Measurements from ENCODE around the gene EIF4E1B. TPM values are rescaled to one million over a fixed set of nuclear protein-coding genes. Genes with fewer than 3 reads are reported as not detected.

EIF4E1B gene
- polyA plus RNA-seq, 2 of the 4 experiments (the other 2 are of a cell fraction), result not detected

DNA sequence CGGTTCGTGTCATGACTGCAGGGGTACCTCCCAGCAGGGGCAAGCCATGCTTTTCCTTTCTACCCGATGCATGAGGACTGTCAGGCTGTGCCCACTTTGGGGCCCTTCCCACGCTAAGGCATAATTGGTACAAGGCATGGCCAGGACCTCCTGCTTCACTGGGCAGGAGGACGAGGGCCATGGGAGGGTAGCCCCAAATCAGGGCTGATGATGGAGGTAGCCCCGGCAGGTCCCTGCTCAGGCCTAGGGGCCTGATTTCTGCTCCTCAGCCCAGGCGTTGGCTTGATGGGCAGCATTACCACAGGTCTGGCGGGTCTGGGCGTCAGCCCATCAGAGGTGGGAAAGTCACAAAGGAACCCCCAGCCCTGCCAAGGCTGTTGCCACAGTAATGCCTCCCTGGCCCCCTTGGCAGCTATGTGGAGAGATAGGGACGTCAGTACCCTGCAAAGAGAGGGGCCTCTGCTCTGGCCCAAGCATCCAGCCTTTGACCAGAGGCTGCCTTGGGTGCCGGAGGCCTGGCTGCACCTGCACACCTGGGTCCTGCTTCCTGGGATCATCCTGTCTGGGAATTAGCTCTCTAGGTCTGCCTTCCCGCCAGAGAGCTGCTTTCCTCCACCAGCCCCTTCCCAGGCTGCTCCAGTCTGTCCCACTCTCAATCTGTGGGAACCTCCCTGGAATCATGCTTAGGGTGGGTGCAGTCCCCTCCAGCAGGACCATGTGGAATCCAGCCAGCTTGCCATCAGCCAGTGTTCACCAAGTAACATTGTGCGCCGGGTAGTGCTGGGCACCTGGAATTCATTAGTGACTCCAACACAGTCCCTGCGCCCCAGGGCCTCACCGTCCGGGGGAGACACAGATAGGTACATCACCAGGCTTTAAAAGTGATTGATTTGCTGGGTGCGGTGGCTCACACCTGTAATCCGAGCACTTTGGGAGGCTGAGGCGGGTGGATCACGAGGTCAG lies 32.2 kb downstream of the EIF4E1B start:
- FAIRE-seq, result no peak
- TF ChIP-seq NR3C1 (IDR thresholded peaks at IDR 0.05), result no peak
- TF ChIP-seq, protein P1, sequence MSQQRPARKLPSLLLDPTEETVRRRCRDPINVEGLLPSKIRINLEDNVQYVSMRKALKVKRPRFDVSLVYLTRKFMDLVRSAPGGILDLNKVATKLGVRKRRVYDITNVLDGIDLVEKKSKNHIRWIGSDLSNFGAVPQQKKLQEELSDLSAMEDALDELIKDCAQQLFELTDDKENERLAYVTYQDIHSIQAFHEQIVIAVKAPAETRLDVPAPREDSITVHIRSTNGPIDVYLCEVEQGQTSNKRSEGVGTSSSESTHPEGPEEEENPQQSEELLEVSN (IDR thresholded peaks at IDR 0.05; ENCODE audit: borderline replicate concordance, low read depth), result no peak

DNA sequence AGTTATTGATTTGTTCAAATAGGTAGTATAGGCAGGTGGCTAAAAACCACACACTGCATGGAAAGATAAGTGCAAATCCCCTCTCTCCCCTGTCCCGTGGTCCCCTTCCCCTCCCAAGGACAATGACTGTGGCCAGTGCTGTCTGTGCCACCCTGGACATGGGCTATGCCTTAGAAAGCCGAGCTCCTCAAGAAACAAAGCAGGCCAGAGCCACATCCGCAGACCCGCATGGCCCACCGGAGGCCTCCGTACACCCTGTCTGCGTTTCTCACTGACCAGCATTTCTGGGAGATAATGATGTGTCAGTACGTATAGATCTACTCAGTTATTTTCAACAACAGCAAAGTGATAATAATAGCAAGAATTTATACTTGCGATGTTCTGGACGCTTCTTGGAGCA lies 33.1 kb downstream of the EIF4E1B start:
- 64% methylated on average over 10 of the region's 10 CpGs for WGBS (ENCODE audit: missing lambda C conversion rate)
- CTCF ChIA-PET, result interaction anchor here (1.0 to 2.0 kb wide), 3 partner anchors 14 to 295 kb away, joined by 3 to 5 read pairs (median 4); no protein-coding TSS in a partner anchor
- FAIRE-seq (no peak), ATAC-seq (no peak), DNase-seq (ENCODE audit: low read depth in 1 of 2, low spot score in 1 of 2) (no peak)
- Histone ChIP-seq H3K4me2 (no peak overlapping the region), H3K4me1 (no peaks in the 10 kb centered on the region), H3K27ac (no peak overlapping the region), H3K4me3 (no peak overlapping the region), H3K9me3 (no peaks in the 10 kb centered on the region)
- TF ChIP-seq RCOR1 (IDR thresholded peaks at IDR 0.05; ENCODE audit: low read depth, low read length) (no peak), GATA3 (IDR thresholded peaks at IDR 0.05; ENCODE audit: borderline replicate concordance) (no peak), EP300 (IDR thresholded peaks at IDR 0.05) (no peak), POLR2A (IDR thresholded peaks at IDR 0.05; ENCODE audit: low read length) (no peak), CHD4 (IDR thresholded peaks at IDR 0.05; ENCODE audit: borderline replicate concordance) (no peak), EHMT2 (IDR thresholded peaks at IDR 0.05; ENCODE audit: low read depth) (no peak), FOSB (CRISPR knock-in tag; IDR thresholded peaks at IDR 0.05) (no peak), SREBF2 (IDR thresholded peaks at IDR 0.05) (no peak), RNF2 (IDR thresholded peaks at IDR 0.05; ENCODE audit: borderline replicate concordance, low read depth) (no peak), CHD2 (IDR thresholded peaks at IDR 0.05; ENCODE audit: low read length, partially characterized antibody) (no peak), BHLHE40 (IDR thresholded peaks at IDR 0.05; ENCODE audit: low read depth, low read length) (no peak), RAD21 (conservative IDR thresholded peaks at IDR 0.05 in 1 of 2, IDR thresholded peaks at IDR 0.05 in 1 of 2) (no peak), FOXS1 (CRISPR knock-in tag; IDR thresholded peaks at IDR 0.05) (no peak), MYC (IDR thresholded peaks at IDR 0.05; ENCODE audit: borderline replicate concordance, low read length) (no peak)
- TF ChIP-seq, protein P2, sequence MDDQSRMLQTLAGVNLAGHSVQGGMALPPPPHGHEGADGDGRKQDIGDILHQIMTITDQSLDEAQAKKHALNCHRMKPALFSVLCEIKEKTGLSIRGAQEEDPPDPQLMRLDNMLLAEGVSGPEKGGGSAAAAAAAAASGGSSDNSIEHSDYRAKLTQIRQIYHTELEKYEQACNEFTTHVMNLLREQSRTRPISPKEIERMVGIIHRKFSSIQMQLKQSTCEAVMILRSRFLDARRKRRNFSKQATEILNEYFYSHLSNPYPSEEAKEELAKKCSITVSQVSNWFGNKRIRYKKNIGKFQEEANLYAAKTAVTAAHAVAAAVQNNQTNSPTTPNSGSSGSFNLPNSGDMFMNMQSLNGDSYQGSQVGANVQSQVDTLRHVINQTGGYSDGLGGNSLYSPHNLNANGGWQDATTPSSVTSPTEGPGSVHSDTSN (IDR thresholded peaks at IDR 0.05), result no peak
- TF ChIP-seq, protein P3, sequence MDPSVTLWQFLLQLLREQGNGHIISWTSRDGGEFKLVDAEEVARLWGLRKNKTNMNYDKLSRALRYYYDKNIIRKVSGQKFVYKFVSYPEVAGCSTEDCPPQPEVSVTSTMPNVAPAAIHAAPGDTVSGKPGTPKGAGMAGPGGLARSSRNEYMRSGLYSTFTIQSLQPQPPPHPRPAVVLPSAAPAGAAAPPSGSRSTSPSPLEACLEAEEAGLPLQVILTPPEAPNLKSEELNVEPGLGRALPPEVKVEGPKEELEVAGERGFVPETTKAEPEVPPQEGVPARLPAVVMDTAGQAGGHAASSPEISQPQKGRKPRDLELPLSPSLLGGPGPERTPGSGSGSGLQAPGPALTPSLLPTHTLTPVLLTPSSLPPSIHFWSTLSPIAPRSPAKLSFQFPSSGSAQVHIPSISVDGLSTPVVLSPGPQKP (IDR thresholded peaks at IDR 0.05; ENCODE audit: low read depth, low read length), result no peak
- TF ChIP-seq, protein P4, sequence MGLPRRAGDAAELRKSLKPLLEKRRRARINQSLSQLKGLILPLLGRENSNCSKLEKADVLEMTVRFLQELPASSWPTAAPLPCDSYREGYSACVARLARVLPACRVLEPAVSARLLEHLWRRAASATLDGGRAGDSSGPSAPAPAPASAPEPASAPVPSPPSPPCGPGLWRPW (IDR thresholded peaks at IDR 0.05), result no peak
- TF ChIP-seq, protein P5, sequence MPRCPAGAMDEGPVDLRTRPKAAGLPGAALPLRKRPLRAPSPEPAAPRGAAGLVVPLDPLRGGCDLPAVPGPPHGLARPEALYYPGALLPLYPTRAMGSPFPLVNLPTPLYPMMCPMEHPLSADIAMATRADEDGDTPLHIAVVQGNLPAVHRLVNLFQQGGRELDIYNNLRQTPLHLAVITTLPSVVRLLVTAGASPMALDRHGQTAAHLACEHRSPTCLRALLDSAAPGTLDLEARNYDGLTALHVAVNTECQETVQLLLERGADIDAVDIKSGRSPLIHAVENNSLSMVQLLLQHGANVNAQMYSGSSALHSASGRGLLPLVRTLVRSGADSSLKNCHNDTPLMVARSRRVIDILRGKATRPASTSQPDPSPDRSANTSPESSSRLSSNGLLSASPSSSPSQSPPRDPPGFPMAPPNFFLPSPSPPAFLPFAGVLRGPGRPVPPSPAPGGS (IDR thresholded peaks at IDR 0.05), result no peak
- TF ChIP-seq, protein P6, sequence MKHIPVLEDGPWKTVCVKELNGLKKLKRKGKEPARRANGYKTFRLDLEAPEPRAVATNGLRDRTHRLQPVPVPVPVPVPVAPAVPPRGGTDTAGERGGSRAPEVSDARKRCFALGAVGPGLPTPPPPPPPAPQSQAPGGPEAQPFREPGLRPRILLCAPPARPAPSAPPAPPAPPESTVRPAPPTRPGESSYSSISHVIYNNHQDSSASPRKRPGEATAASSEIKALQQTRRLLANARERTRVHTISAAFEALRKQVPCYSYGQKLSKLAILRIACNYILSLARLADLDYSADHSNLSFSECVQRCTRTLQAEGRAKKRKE (CRISPR knock-in tag; IDR thresholded peaks at IDR 0.05; ENCODE audit: low read depth), result no peak
- POLR2A ChIA-PET, result no interaction called here

More for the DNA sequence above, 32.2 kb downstream of the EIF4E1B start:
- Histone ChIP-seq H3K4me1 (no peaks in the 10 kb centered on the region), H3K27ac (no peak overlapping the region), H3K4me2 (no peak overlapping the region), H3K9me3 (no peaks in the 10 kb centered on the region), H3K4me3 (no peak overlapping the region)
- ATAC-seq, result no peak
- CTCF ChIA-PET, result interaction anchor here (0.6 to 1.5 kb wide), 8 partner anchors 14 to 816 kb away, joined by 3 to 4 read pairs (median 3); no protein-coding TSS in a partner anchor
- POLR2A ChIA-PET, result no interaction called here
- 75% methylated on average over 20 of the region's 21 CpGs for WGBS (ENCODE audit: missing lambda C conversion rate)
- no peak for DNase-seq (ENCODE audit: low read depth in 1 of 2, low spot score in 1 of 2)
